KMS-11 (cell line): ENCODE data around the gene C4orf36.

Source experiments
- H2AFZ ChIP-seq: fragments of 200-600 bp; sonication (generic); 2 replicates; pipeline ENCODE4 v1.6.1; 2016; ENCODE audit warnings: antibody characterized with exemption, mixed run types, low read depth
- H3K27ac ChIP-seq: fragments of 200-600 bp; sonication (generic); 2 replicates; pipeline ENCODE4 v1.6.1; 2016; ENCODE audit warnings: mild to moderate bottlenecking, mixed run types
- H3K27me3 ChIP-seq: fragments of 200-600 bp; sonication (generic); 2 replicates; pipeline ENCODE4 v1.6.1; 2017; ENCODE audit warnings: mild to moderate bottlenecking, low read depth, mixed run types, moderate library complexity; ENCODE audit not compliant: insufficient read depth
- H3K36me3 ChIP-seq: fragments of 200-600 bp; sonication (generic); 2 replicates; pipeline ENCODE4 v1.6.1; 2017; ENCODE audit warnings: mild to moderate bottlenecking, mixed run types; ENCODE audit not compliant: insufficient read depth
- H3K4me1 ChIP-seq: fragments of 200-600 bp; sonication (generic); 2 replicates; pipeline ENCODE4 v1.6.1; 2016; ENCODE audit warnings: mild to moderate bottlenecking, low read depth, mixed run types; ENCODE audit not compliant: poor library complexity, severe bottlenecking
- H3K4me2 ChIP-seq: fragments of 200-600 bp; sonication (generic); 2 replicates; pipeline ENCODE4 v1.7.0; 2016; ENCODE audit warnings: mild to moderate bottlenecking, mixed run types
- H3K4me3 ChIP-seq: fragments of 200-600 bp; sonication (generic); IDR thresholded peaks from 2 replicates; pipeline ENCODE4 v1.6.1; 2017; ENCODE audit warnings: low read depth, low read length, mixed read lengths; ENCODE audit not compliant: insufficient read depth
- H3K79me2 ChIP-seq: fragments of 200-600 bp; sonication (generic); 2 replicates; pipeline ENCODE4 v1.6.1; 2016; ENCODE audit warnings: low read depth, mixed run types; ENCODE audit not compliant: insufficient read depth
- H3K9ac ChIP-seq: fragments of 200-600 bp; sonication (generic); 2 replicates; pipeline ENCODE4 v1.6.1; 2016; ENCODE audit warnings: mild to moderate bottlenecking, mixed run types
- H4K20me1 ChIP-seq: fragments of 200-600 bp; sonication (generic); 2 replicates; pipeline ENCODE4 v1.6.1; 2016; ENCODE audit warnings: mild to moderate bottlenecking, mixed run types; ENCODE audit not compliant: insufficient read depth
- TF ChIP-seq, protein P1 (sequence below): fragments of 200-600 bp; sonication (generic); conservative IDR thresholded peaks from 2 replicates; pipeline ENCODE4 v1.6.1; 2017; ENCODE audit warnings: low read depth, mild to moderate bottlenecking, antibody characterized with exemption, low read length, moderate library complexity, mixed read lengths

The C4orf36 gene

DNA sequence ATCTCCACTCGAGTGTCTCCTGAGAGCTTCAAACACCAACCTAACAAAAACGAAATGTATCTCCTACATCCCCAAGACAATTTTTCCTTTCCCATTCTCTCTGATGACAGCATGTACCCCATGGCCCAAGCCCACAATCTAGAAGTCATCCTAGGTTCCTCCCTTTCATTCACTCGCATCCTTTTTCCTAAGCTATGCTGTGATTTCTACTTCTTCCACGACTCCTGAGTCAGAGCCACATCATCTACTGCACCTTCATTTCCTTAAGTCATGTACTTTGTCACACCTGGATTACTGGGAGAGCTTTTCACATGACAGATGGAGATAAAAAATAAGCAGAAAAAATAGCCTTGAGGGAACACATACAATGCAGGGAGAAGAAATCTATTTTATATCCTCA is 20.1 kb downstream of the C4orf36 start:
- no peak overlapping the region for H3K4me3 ChIP-seq
- H3K4me2 ChIP-seq: no peak overlapping the region
- TF ChIP-seq, protein P1, sequence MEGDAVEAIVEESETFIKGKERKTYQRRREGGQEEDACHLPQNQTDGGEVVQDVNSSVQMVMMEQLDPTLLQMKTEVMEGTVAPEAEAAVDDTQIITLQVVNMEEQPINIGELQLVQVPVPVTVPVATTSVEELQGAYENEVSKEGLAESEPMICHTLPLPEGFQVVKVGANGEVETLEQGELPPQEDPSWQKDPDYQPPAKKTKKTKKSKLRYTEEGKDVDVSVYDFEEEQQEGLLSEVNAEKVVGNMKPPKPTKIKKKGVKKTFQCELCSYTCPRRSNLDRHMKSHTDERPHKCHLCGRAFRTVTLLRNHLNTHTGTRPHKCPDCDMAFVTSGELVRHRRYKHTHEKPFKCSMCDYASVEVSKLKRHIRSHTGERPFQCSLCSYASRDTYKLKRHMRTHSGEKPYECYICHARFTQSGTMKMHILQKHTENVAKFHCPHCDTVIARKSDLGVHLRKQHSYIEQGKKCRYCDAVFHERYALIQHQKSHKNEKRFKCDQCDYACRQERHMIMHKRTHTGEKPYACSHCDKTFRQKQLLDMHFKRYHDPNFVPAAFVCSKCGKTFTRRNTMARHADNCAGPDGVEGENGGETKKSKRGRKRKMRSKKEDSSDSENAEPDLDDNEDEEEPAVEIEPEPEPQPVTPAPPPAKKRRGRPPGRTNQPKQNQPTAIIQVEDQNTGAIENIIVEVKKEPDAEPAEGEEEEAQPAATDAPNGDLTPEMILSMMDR: no peak
- H3K79me2 ChIP-seq: no peaks in the 10 kb centered on the region
- no peaks in the 10 kb centered on the region for H4K20me1 ChIP-seq
- H3K36me3 ChIP-seq: no peaks in the 10 kb centered on the region
- H3K27ac ChIP-seq: no peak overlapping the region
- H3K4me1 ChIP-seq: no peaks in the 10 kb centered on the region
- no peak overlapping the region for H3K9ac ChIP-seq
- H2AFZ ChIP-seq: no peak overlapping the region
- H3K27me3 ChIP-seq: no peaks in the 10 kb centered on the region

DNA sequence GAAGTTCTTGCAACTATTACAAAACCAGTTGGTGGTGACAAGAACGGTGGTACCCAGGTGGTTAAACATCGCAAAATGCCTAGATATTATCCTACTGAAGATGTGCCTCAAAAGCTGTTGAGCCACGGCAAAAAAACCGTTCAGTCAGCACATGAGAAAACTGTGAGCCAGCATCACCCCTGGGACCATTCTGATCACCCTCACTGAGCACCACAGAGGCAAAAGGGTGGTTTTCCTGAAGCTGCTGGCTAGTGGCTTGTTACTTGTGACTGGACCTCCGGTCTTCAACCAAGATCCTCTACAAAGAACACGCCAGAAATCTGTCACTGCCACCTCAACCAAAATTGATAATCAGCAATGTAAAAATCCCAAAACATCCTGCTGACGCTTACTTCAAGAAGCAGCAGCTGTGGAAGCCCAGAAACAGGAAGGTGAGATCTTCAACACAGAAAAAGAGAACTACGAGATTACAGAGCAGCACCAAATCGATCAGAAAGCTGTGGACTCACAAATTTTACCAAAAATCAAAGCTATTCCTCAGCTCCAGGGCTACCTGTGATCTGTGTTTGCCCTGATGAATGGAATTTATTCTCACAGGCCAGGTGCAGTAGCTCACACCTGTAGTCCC is 21.7 kb downstream of the C4orf36 start:
- H3K4me3 ChIP-seq: no peak overlapping the region
- no peak overlapping the region for H3K9ac ChIP-seq
- H4K20me1 ChIP-seq: no peaks in the 10 kb centered on the region
- no peaks in the 10 kb centered on the region for H3K79me2 ChIP-seq
- H3K4me1 ChIP-seq: no peaks in the 10 kb centered on the region
- H3K36me3 ChIP-seq: no peaks in the 10 kb centered on the region
- no peak overlapping the region for H3K27ac ChIP-seq
- H3K4me2 ChIP-seq: no peak overlapping the region
- TF ChIP-seq, protein P1: no peak
- H3K27me3 ChIP-seq: no peaks in the 10 kb centered on the region
- no peak overlapping the region for H2AFZ ChIP-seq

DNA sequence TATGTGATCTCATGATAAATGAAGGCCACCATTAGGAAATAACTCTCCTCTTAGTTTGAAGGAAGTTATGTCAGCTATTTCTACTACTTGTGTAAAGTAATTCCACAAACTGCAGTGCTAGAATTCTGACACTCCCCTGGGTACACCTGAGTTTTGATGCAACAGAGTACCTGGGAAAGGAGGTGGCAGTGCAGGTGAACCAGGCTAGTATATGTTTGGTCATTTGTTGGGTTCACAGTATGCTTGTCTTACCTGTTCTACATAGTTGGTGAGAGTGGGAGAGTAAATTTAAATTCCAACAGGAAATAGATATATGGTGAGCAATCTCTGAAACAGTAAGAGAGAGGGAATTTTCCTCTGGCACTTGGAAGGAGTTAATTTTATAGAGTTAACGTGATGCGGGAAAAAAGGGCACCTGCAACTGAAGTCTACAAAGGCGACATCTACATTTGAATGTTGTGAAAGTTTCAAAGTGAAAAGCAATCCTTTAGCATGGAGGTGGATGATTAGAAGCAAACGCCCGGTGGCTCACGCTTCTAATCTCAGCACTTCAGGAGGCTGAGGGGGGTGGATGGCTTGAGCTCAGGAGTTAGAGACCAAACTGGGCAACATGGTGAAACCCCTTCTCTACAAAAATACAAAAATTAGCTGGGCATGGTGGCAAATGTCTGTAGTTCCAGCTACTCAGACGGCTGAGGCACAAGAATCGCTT is 34.7 kb downstream of the C4orf36 start:
- Histone ChIP-seq H3K4me3 (no peak overlapping the region), H3K27ac (no peak overlapping the region), H3K36me3 (no peaks in the 10 kb centered on the region), H3K9ac (no peak overlapping the region), H2AFZ (no peak overlapping the region), H3K79me2 (no peaks in the 10 kb centered on the region), H4K20me1 (no peaks in the 10 kb centered on the region), H3K4me2 (no peak overlapping the region), H3K27me3 (no peaks in the 10 kb centered on the region), H3K4me1 (no peaks in the 10 kb centered on the region)
- TF ChIP-seq, protein P1: no peak

DNA sequence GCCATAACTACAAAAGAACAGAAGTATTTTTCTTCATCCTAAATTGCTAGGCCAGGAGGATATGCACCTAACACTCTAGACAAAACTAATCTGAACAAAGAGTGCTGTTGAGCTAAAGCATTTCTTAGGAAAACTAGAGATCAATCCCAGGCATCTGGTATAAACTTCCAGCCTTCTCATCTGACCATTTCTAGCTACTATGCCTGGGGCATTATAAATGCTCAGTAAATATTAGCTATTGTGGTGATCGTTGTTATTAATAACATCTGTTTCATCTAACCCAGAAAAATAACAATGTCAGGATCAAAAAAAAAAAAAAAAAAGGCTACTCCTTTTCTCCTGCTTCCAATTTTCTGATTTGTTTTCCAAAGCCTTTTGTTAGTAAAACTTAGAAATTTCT is 35.3 kb downstream of the C4orf36 start:
- no peaks in the 10 kb centered on the region for H3K4me1 ChIP-seq
- no peak overlapping the region for H3K4me2 ChIP-seq
- no peaks in the 10 kb centered on the region for H3K36me3 ChIP-seq
- H3K9ac ChIP-seq: no peak overlapping the region
- H3K27me3 ChIP-seq: no peaks in the 10 kb centered on the region
- H2AFZ ChIP-seq: no peak overlapping the region
- H4K20me1 ChIP-seq: no peaks in the 10 kb centered on the region
- no peak overlapping the region for H3K27ac ChIP-seq
- TF ChIP-seq, protein P1: no peak
- no peak overlapping the region for H3K4me3 ChIP-seq
- H3K79me2 ChIP-seq: no peaks in the 10 kb centered on the region
